ENCODE measurements around the gene MYH13.

The MYH13 gene

DNA sequence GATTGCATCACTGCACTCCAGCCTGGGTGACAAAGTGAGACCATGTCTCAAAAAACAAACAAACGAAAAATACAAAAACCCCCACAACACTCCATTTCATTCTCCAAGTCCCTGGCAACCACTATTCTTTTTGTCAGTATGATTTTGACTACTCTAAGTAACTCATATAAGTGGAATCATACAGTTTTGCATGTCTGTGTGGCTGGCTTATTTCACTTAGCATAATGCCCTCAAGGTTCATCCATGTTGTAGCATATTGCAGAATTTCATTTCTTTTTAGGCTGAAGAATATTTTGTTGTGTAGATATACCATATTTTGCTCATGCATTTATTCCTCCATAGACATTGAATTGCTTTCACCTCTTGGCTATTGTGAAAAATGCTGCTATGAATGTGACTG lies 92.7 kb downstream of the MYH13 start:
- TF ChIP-seq, protein P1, sequence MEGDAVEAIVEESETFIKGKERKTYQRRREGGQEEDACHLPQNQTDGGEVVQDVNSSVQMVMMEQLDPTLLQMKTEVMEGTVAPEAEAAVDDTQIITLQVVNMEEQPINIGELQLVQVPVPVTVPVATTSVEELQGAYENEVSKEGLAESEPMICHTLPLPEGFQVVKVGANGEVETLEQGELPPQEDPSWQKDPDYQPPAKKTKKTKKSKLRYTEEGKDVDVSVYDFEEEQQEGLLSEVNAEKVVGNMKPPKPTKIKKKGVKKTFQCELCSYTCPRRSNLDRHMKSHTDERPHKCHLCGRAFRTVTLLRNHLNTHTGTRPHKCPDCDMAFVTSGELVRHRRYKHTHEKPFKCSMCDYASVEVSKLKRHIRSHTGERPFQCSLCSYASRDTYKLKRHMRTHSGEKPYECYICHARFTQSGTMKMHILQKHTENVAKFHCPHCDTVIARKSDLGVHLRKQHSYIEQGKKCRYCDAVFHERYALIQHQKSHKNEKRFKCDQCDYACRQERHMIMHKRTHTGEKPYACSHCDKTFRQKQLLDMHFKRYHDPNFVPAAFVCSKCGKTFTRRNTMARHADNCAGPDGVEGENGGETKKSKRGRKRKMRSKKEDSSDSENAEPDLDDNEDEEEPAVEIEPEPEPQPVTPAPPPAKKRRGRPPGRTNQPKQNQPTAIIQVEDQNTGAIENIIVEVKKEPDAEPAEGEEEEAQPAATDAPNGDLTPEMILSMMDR (IDR thresholded peaks at IDR 0.05; ENCODE audit: low read depth, low read length), result no peak
- DNase-seq (ENCODE audit: low read depth in 2 of 2), result no peak
- no peak overlapping the region for H3K4me3 ChIP-seq (replicated peaks in 1 of 2; ENCODE audit: low read depth in 2 of 2, low read length in 2 of 2)

DNA sequence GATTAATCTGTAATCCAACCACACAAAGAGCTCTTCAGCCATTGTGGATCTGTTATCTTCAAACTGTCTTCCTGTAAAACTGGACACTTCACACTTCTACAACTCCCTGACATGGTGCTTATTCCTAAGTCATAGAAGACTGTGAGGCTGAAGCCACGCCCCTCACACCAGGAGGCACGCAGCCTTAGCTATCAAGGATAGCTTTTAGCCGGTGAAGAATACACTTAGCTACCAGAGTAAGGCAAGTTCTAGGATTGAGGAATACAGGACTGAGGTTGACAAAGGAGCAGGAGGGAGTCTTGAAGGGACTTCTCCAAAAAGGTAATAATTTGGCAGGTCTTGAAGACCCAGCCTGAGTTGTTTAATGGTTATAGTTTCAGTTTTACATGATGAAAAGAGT lies 94.6 kb downstream of the MYH13 start:
- TF ChIP-seq, protein P1 (IDR thresholded peaks at IDR 0.05; ENCODE audit: low read depth, low read length), result no peak
- no peak overlapping the region for H3K4me3 ChIP-seq (replicated peaks in 1 of 2; ENCODE audit: low read depth in 2 of 2, low read length in 2 of 2)
- DNase-seq (ENCODE audit: low read depth in 2 of 2), result no peak

DNA sequence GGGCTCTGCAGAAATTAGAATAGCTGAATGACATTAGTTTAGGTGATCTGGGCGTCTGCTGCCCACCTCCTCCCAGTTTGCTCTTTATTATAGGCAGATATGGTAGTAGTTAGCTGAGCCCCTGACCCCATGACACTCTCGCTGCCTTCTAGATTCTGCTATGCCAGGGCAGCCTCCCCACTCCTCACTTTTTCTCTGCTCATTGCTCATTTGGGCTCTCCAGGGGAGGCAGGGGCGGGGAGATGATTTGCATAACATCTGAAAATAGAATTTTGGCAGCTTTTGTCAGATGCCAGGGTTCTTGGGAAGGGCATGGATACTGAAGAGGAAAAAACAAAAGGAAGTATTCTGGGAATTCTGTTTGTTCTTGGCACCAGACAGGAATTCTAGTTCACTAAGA lies 96.4 kb downstream of the MYH13 start:
- H3K4me3 ChIP-seq (replicated peaks in 1 of 2; ENCODE audit: low read depth in 2 of 2, low read length in 2 of 2), result no peak overlapping the region
- TF ChIP-seq, protein P1 (IDR thresholded peaks at IDR 0.05; ENCODE audit: low read depth, low read length), result no peak
- no peak for DNase-seq (ENCODE audit: low read depth in 2 of 2)

DNA sequence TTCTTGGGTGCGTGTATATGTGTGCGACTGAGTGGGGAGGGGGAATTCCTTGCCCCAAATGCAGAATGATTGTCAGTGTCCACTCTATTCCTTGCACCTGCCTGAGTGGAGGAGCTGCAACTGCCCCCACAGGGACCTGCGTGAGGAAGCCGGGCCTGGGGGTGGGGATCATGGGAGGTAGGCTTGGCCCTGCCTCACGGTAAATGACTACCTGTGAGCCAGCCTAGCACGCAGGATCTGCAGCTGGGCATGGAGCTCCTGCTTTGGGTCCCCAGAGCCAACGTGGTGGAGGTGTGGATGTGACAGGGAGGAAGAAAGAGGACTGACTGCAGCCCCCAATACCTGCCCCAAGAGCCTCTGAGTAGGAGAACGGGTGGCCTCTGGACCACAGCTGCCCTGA lies 97.4 kb downstream of the MYH13 start:
- TF ChIP-seq, protein P1 (IDR thresholded peaks at IDR 0.05; ENCODE audit: low read depth, low read length), result no peak
- DNase-seq (ENCODE audit: low read depth in 2 of 2), result no peak
- H3K4me3 ChIP-seq (replicated peaks in 1 of 2; ENCODE audit: low read depth in 2 of 2, low read length in 2 of 2), result no peak overlapping the region

DNA sequence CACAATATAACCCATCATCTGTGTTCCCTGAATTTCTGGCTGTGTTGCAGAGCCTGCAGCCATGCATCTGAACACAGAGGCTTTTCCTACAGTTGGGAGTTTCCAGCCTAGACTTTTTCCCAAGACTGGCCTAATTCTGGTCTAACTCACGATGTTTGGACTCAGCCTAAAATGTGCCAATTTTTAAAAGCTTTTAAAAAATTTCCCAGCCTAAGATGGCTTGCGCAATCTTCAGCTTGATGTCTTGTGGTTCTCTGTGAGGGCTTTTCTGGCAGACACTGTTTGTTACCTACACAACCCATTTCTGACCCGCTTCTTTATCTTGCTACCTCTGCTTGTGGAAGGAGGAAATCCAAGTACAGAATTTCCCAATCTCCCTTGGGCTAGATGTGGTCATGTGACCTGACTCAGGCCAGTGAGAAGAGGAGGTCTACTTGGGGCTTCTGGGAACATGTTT lies 101.7 kb downstream of the MYH13 start:
- DNase-seq (ENCODE audit: low read depth in 2 of 2), result peak; percentile 17 to 83
- no peak overlapping the region for H3K4me3 ChIP-seq (replicated peaks in 1 of 2; ENCODE audit: low read depth in 2 of 2, low read length in 2 of 2)
- TF ChIP-seq, protein P1 (IDR thresholded peaks at IDR 0.05; ENCODE audit: low read depth, low read length), result no peak

DNA sequence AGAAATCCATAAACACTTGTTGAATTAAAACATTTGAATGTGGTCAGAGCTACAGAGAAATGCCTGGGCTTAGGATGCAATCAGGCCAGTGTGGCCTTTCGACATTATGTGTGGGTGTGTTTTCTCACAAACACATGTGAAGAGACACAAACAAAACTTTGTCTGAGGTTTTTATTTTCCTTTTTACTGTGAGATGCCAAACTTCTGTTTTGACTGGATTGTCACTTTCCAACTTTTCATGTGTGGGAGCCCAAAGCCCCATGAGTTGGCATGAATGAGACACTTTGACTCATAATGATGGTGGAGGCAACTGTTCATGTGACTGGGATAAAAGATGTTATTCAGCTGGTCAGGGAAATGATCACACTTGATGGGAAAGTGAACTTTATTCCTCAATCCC lies 102.5 kb downstream of the MYH13 start:
- peak in 1 of 2 donors; percentile 27 for DNase-seq (ENCODE audit: low read depth in 2 of 2)
- no peak overlapping the region for H3K4me3 ChIP-seq (replicated peaks in 1 of 2; ENCODE audit: low read depth in 2 of 2, low read length in 2 of 2)
- TF ChIP-seq, protein P1 (IDR thresholded peaks at IDR 0.05; ENCODE audit: low read depth, low read length), result no peak

DNA sequence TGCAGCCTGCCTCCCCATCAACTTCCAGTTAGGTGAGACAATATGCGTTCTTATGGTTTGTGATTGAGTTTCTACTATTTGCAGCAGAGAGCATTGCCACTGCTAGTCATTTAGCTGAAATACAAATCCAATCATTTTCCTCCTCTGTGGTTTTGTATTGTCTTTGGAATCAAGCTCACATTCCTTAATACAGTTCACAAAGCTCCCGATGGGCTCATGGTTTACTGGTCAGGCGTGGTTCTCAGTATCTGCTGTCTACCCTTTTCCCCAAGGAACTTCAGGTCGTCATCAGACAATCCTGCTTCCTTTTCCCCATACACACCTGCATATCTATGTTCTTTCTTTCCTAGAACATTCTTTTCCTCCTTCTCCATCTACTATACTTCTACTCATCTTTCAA lies 104.8 kb downstream of the MYH13 start:
- TF ChIP-seq, protein P1 (IDR thresholded peaks at IDR 0.05; ENCODE audit: low read depth, low read length), result no peak
- DNase-seq (ENCODE audit: low read depth in 2 of 2), result no peak
- no peak overlapping the region for H3K4me3 ChIP-seq (replicated peaks in 1 of 2; ENCODE audit: low read depth in 2 of 2, low read length in 2 of 2)

Measured in cardiac fibroblast (primary cell).